Activated naive CD8-positive, alpha-beta T cell treated with anti-CD3 and anti-CD28 coated beads, Interleukin-2, amount 50 U/mL, for 24 hours (primary cell): ENCODE data around the gene CALHM5.

Experiments
- ATAC-seq: fragments of 150-1000 bp; cut with Tn5 transposase; one replicate; pipeline ENCODE4 v1.10.0; 2021
- DNase-seq: peaks from one replicate; pipeline ENCODE4 v3.0.0; 2021
- H3K27ac Mint-ChIP-seq: one replicate; pipeline ENCODE4 v1.8.0; 2021; ENCODE audit warnings: mild to moderate bottlenecking, mixed read lengths
- H3K27me3 Mint-ChIP-seq: one replicate; pipeline ENCODE4 v1.8.0; 2021; ENCODE audit warnings: mixed read lengths
- H3K36me3 Mint-ChIP-seq: one replicate; pipeline ENCODE4 v1.8.0; 2021; ENCODE audit warnings: low read depth, mixed read lengths
- H3K4me1 Mint-ChIP-seq: one replicate; pipeline ENCODE4 v1.8.0; 2021; ENCODE audit warnings: mixed read lengths
- H3K4me3 Mint-ChIP-seq: one replicate; pipeline ENCODE4 v1.8.0; 2021; ENCODE audit warnings: mild to moderate bottlenecking, moderate library complexity, mixed read lengths
- H3K9me3 Mint-ChIP-seq: one replicate; pipeline ENCODE4 v1.8.0; 2021; ENCODE audit warnings: mixed read lengths

CALHM5 gene

GRCh38 chr6:116524236-116524635, 12.8 kb downstream of the CALHM5 start:
- DNase-seq (no peak), ATAC-seq (no peak)
- no peaks in the 10 kb centered on the region for H3K4me1 Mint-ChIP-seq
- no peak overlapping the region for H3K4me3 Mint-ChIP-seq
- H3K36me3 Mint-ChIP-seq, result no peaks in the 10 kb centered on the region
- H3K9me3 Mint-ChIP-seq, result no peaks in the 10 kb centered on the region
- peaks cover 2% of the 10 kb centered on the region for H3K27me3 Mint-ChIP-seq
- H3K27ac Mint-ChIP-seq, result no peak overlapping the region

- ATAC-seq, result no peak
Observed at GRCh38 chr6:116528133-116528532, 16.7 kb downstream of the CALHM5 start.

GRCh38 chr6:116528780-116529179, 17.3 kb downstream of the CALHM5 start:
- Mint-ChIP-seq H3K27me3 (peaks cover 14% of the 10 kb centered on the region), H3K27ac (no peak overlapping the region), H3K4me3 (no peak overlapping the region), H3K36me3 (no peaks in the 10 kb centered on the region), H3K4me1 (no peaks in the 10 kb centered on the region), H3K9me3 (no peaks in the 10 kb centered on the region)
- ATAC-seq, result no peak
- DNase-seq, result no peak

More at GRCh38 chr6:116528133-116528532, 16.7 kb downstream of the CALHM5 start:
- Mint-ChIP-seq H3K4me3 (no peak overlapping the region), H3K27ac (no peak overlapping the region), H3K4me1 (no peaks in the 10 kb centered on the region), H3K36me3 (no peaks in the 10 kb centered on the region), H3K9me3 (no peaks in the 10 kb centered on the region), H3K27me3 (peaks cover 9% of the 10 kb centered on the region)
- no peak for DNase-seq

GRCh38 chr6:116529466-116530290, 18.2 kb downstream of the CALHM5 start:
- Mint-ChIP-seq H3K27ac (no peak overlapping the region), H3K4me3 (no peak overlapping the region), H3K4me1 (no peaks in the 10 kb centered on the region), H3K9me3 (no peaks in the 10 kb centered on the region), H3K36me3 (no peaks in the 10 kb centered on the region), H3K27me3 (peaks cover 17% of the 10 kb centered on the region)
- DNase-seq (no peak), ATAC-seq (no peak)

- Mint-ChIP-seq H3K36me3 (no peaks in the 10 kb centered on the region), H3K27ac (no peak overlapping the region), H3K9me3 (no peaks in the 10 kb centered on the region), H3K4me1 (no peaks in the 10 kb centered on the region), H3K27me3 (peaks cover 17% of the 10 kb centered on the region), H3K4me3 (no peak overlapping the region)
- ATAC-seq (no peak), DNase-seq (no peak)
Observed at GRCh38 chr6:116530436-116530835, 19.0 kb downstream of the CALHM5 start.

GRCh38 chr6:116531675-116532570, 20.5 kb downstream of the CALHM5 start:
- no peaks in the 10 kb centered on the region for H3K9me3 Mint-ChIP-seq
- no peak overlapping the region for H3K27ac Mint-ChIP-seq
- no peaks in the 10 kb centered on the region for H3K36me3 Mint-ChIP-seq
- DNase-seq (peak; percentile 57), ATAC-seq (peak; percentile 71)
- peaks cover 17% of the 10 kb centered on the region for H3K27me3 Mint-ChIP-seq
- H3K4me3 Mint-ChIP-seq, result no peak overlapping the region
- H3K4me1 Mint-ChIP-seq, result no peaks in the 10 kb centered on the region

GRCh38 chr6:116533233-116533957, 22.0 kb downstream of the CALHM5 start:
- no peaks in the 10 kb centered on the region for H3K36me3 Mint-ChIP-seq
- H3K27me3 Mint-ChIP-seq, result peaks cover 15% of the 10 kb centered on the region
- no peaks in the 10 kb centered on the region for H3K9me3 Mint-ChIP-seq
- DNase-seq, result no peak
- no peak overlapping the region for H3K27ac Mint-ChIP-seq
- no peaks in the 10 kb centered on the region for H3K4me1 Mint-ChIP-seq
- no peak overlapping the region for H3K4me3 Mint-ChIP-seq
- ATAC-seq, result no peak

GRCh38 chr6:116535109-116535508, 23.7 kb downstream of the CALHM5 start:
- no peaks in the 10 kb centered on the region for H3K36me3 Mint-ChIP-seq
- no peaks in the 10 kb centered on the region for H3K9me3 Mint-ChIP-seq
- DNase-seq, result no peak
- peaks cover 13% of the 10 kb centered on the region for H3K27me3 Mint-ChIP-seq
- H3K4me3 Mint-ChIP-seq, result no peak overlapping the region
- H3K4me1 Mint-ChIP-seq, result no peaks in the 10 kb centered on the region
- no peak overlapping the region for H3K27ac Mint-ChIP-seq
- no peak for ATAC-seq

GRCh38 chr6:116536216-116536621, 24.8 kb downstream of the CALHM5 start:
- H3K36me3 Mint-ChIP-seq, result no peaks in the 10 kb centered on the region
- ATAC-seq (no peak), DNase-seq (no peak)

GRCh38 chr6:116542426-116542825, 31.0 kb downstream of the CALHM5 start:
- Mint-ChIP-seq H3K27me3 (peaks cover 20% of the 10 kb centered on the region), H3K27ac (no peak overlapping the region), H3K4me1 (no peaks in the 10 kb centered on the region), H3K9me3 (no peaks in the 10 kb centered on the region), H3K36me3 (no peaks in the 10 kb centered on the region), H3K4me3 (no peak overlapping the region)
- ATAC-seq, result no peak
- no peak for DNase-seq

More at GRCh38 chr6:116536216-116536621, 24.8 kb downstream of the CALHM5 start:
- Mint-ChIP-seq H3K27me3 (peaks cover 16% of the 10 kb centered on the region), H3K27ac (no peak overlapping the region), H3K4me1 (no peaks in the 10 kb centered on the region), H3K9me3 (no peaks in the 10 kb centered on the region), H3K4me3 (no peak overlapping the region)

GRCh38 chr6:116543149-116543548, 31.7 kb downstream of the CALHM5 start:
- Mint-ChIP-seq H3K27me3 (peaks cover 20% of the 10 kb centered on the region), H3K36me3 (no peaks in the 10 kb centered on the region), H3K4me1 (no peaks in the 10 kb centered on the region), H3K27ac (no peak overlapping the region), H3K9me3 (no peaks in the 10 kb centered on the region), H3K4me3 (no peak overlapping the region)
- no peak for DNase-seq
- no peak for ATAC-seq

- Mint-ChIP-seq H3K36me3 (no peaks in the 10 kb centered on the region), H3K27ac (no peak within 1 kb of the TSS), H3K9me3 (no peaks in the 10 kb centered on the region), H3K27me3 (peaks cover 22% of the 10 kb centered on the region), H3K4me3 (no peak within 1 kb of the TSS), H3K4me1 (no peaks in the 10 kb centered on the region)
- DNase-seq, result no peak
- no peak for ATAC-seq
Observed at GRCh38 chr6:116545651-116546050, 34.2 kb downstream of the CALHM5 start, which contains the start of gene TRAPPC3L. TSS of gene TRAPPC3L (minus strand) at chr6:116545684. CDS start at chr6:116545514, 170 bp downstream.

- Mint-ChIP-seq H3K36me3 (no peaks in the 10 kb centered on the region), H3K27me3 (peaks cover 21% of the 10 kb centered on the region), H3K4me1 (no peaks in the 10 kb centered on the region), H3K27ac (no peak overlapping the region), H3K4me3 (no peak overlapping the region), H3K9me3 (no peaks in the 10 kb centered on the region)
- DNase-seq (no peak), ATAC-seq (no peak)
Observed at GRCh38 chr6:116547358-116547757, 35.9 kb downstream of the CALHM5 start.

GRCh38 chr6:116550796-116551195, 39.4 kb downstream of the CALHM5 start:
- no peaks in the 10 kb centered on the region for H3K9me3 Mint-ChIP-seq

More at GRCh38 chr6:116550796-116551195, 39.4 kb downstream of the CALHM5 start:
- ATAC-seq, result no peak
- no peaks in the 10 kb centered on the region for H3K4me1 Mint-ChIP-seq
- no peak overlapping the region for H3K27ac Mint-ChIP-seq
- no peak overlapping the region for H3K4me3 Mint-ChIP-seq
- H3K27me3 Mint-ChIP-seq, result peaks cover 15% of the 10 kb centered on the region
- DNase-seq, result no peak
- H3K36me3 Mint-ChIP-seq, result no peaks in the 10 kb centered on the region
